Endodermal cell (in vitro differentiated cells): ENCODE results near the gene PTF1A. TPM values are rescaled to one million over a fixed set of nuclear protein-coding genes. Genes with fewer than 3 reads are reported as not detected.
A peak's percentile ranks its signal among the peaks of the same experiment; 100 is the strongest.

Source experiments
- DNase-seq: peaks from one replicate; pipeline ENCODE4 v3.0.0-alpha.2; 2017
- H3K27ac ChIP-seq: 2 replicates; pipeline ENCODE4 v1.5.1; 2013; ENCODE audit warnings: mild to moderate bottlenecking, low read depth, low read length, moderate library complexity
- H3K27me3 ChIP-seq: 2 replicates; pipeline ENCODE4 v1.6.1; 2013; ENCODE audit warnings: mild to moderate bottlenecking, low read length, moderate library complexity; ENCODE audit not compliant: insufficient read depth, control insufficient read depth, poor library complexity, severe bottlenecking
- H3K36me3 ChIP-seq: 2 replicates; pipeline ENCODE4 v1.7.0; 2013; ENCODE audit warnings: mild to moderate bottlenecking, low read length, moderate library complexity; ENCODE audit not compliant: control insufficient read depth, insufficient read depth
- H3K4me1 ChIP-seq: one replicate; pipeline ENCODE4 v1.7.0; 2013; ENCODE audit warnings: low read length; ENCODE audit not compliant: control insufficient read depth, insufficient read depth
- H3K4me3 ChIP-seq: 2 replicates; pipeline ENCODE4 v1.5.1; 2013; ENCODE audit warnings: mild to moderate bottlenecking, low read length, moderate library complexity
- H3K9ac ChIP-seq: 2 replicates; pipeline ENCODE4 v1.6.1; 2013; ENCODE audit warnings: mild to moderate bottlenecking, low read length, moderate library complexity; ENCODE audit not compliant: poor library complexity, severe bottlenecking; ENCODE audit errors: extremely low read depth
- H3K9me3 ChIP-seq: 2 replicates; pipeline ENCODE4 v1.6.1; 2013; ENCODE audit warnings: mild to moderate bottlenecking, low read length, moderate library complexity; ENCODE audit not compliant: control insufficient read depth
- H3K27ac Mint-ChIP-seq: 2 replicates; pipeline ENCODE4 v1.8.0; 2020; ENCODE audit warnings: mixed read lengths
- H3K27me3 Mint-ChIP-seq: 2 replicates; pipeline ENCODE4 v1.8.0; 2021; ENCODE audit warnings: mild to moderate bottlenecking, mixed read lengths; ENCODE audit not compliant: insufficient read depth
- H3K36me3 Mint-ChIP-seq: 2 replicates; pipeline ENCODE4 v1.8.0; 2020; ENCODE audit warnings: low read depth, mixed read lengths
- H3K4me1 Mint-ChIP-seq: 2 replicates; pipeline ENCODE4 v1.8.0; 2020; ENCODE audit warnings: mixed read lengths
- H3K4me3 Mint-ChIP-seq: 2 replicates; pipeline ENCODE4 v1.8.0; 2020; ENCODE audit warnings: mild to moderate bottlenecking, moderate library complexity, mixed read lengths
- H3K9me3 Mint-ChIP-seq: 2 replicates; pipeline ENCODE4 v1.8.0; 2020; ENCODE audit warnings: mild to moderate bottlenecking, mixed read lengths
- WGBS, 2 experiments: methylation state at CpG; one replicate each; pipeline versions ENCODE4 v1.1.5 to v1.1.7; 2013; ENCODE audit warnings: missing lambda C conversion rate in 2 of 2, mixed read lengths in 1 of 2; ENCODE audit not compliant: insufficient coverage in 1 of 2, insufficient read length in 1 of 2; 5-methylcytosine and 5-hydroxymethylcytosine counted together
- total RNA-seq, 2 donors: library from RNA; stranded (reverse); fragmentation: NEBNext Ultra II Directional in 1 of 2; extraction: Animal tissue kit (Norgen Biotek cat#: 25700) in 1 of 2; gene quantifications; 2 replicates in 1 of 2; 3 replicates in 1 of 2; pipeline ENCODE4 v1.2.1, GENCODE V29; 2021
- TF ChIP-seq, protein P1 (sequence below): fragments of 200-600 bp; sonication (generic); conservative IDR thresholded peaks from 2 replicates; pipeline ENCODE4 v1.5.0; 2021; ENCODE audit warnings: antibody characterized with exemption, mild to moderate bottlenecking

The PTF1A gene
- total RNA-seq, 2 donors from 2014 or later, result not detected

DNA sequence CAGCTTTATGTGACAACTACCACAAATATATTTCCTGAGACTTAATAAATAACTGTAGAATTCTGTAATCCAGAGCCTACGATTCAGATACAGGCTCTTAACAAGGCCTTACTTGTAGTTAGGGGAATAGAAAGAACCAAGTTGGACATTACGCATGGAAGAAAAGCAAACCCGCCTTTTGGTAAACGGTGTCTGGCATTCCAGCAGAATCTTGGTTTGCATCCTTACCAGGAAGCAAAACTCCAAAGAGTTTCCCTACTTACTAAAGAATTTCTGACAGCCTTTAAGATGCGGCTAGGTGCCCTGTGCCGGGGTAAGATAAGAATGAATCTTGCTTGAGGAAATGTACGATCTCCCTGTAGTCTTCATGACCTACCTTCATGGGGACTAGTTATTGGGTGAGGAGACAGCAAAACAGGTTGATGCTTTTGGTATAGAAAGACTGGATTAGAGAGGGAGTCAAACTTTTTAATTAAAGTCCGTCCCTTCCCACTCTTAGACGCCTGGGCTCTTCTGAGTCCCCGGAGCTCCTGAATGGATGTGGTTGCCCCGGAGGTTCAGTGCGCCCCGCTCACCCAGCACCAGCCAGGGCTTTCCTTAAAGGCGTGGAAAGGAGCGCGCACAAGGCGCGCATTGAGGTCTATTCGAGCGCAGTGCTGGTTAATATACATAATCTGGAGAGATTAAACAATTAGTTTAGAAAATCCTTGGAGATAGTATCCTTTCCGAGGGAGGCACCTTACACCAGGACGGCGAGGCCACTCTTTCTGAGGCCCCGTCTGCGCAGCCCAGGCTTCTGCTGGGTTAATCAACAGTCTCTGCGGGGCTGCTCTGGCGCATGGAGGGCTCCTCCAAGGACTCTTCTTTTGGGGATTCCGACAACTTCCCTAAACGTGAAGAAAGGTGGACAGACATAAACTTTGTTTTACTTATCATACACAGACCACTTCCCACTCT, 11.5 kb downstream of the PTF1A start:
- Histone ChIP-seq H3K4me1 (no peaks in the 10 kb centered on the region), H3K4me3 (no peak overlapping the region), H3K27me3 (peaks cover 100% of the 10 kb centered on the region), H3K27ac (no peak overlapping the region), H3K9ac (no peak overlapping the region), H3K9me3 (no peaks in the 10 kb centered on the region), H3K36me3 (no peaks in the 10 kb centered on the region)
- peak; percentile 74 for DNase-seq
- Mint-ChIP-seq H3K27me3 (peaks cover 77% of the 10 kb centered on the region), H3K9me3 (no peaks in the 10 kb centered on the region), H3K4me3 (no peak overlapping the region), H3K27ac (no peak overlapping the region), H3K36me3 (no peaks in the 10 kb centered on the region), H3K4me1 (peaks cover 9% of the 10 kb centered on the region)
- TF ChIP-seq, protein P1, sequence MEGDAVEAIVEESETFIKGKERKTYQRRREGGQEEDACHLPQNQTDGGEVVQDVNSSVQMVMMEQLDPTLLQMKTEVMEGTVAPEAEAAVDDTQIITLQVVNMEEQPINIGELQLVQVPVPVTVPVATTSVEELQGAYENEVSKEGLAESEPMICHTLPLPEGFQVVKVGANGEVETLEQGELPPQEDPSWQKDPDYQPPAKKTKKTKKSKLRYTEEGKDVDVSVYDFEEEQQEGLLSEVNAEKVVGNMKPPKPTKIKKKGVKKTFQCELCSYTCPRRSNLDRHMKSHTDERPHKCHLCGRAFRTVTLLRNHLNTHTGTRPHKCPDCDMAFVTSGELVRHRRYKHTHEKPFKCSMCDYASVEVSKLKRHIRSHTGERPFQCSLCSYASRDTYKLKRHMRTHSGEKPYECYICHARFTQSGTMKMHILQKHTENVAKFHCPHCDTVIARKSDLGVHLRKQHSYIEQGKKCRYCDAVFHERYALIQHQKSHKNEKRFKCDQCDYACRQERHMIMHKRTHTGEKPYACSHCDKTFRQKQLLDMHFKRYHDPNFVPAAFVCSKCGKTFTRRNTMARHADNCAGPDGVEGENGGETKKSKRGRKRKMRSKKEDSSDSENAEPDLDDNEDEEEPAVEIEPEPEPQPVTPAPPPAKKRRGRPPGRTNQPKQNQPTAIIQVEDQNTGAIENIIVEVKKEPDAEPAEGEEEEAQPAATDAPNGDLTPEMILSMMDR, result no peak
- 45 to 87% methylated on average over 21 to 29 of the region's 29 CpGs for WGBS, 2 experiments

DNA sequence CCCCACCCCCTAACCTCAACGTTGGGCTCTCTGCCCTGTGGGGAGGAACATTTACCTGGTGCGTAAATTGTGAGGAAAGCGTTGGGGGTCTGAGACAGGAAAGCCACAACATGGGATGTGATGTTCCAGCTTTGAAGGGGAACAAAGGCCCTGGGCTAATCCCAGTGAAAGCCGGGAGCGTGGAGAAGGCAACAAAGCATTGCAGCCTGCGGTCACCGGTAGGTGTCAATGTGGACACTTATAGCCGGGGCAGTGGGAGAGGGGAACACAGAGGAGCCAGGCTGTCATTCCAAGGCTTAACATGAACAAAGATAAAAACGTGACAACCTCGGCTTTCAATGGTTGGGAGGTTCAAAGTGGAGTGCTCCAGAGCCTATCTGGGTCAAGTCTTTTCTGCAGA, 12.7 kb downstream of the PTF1A start:
- peaks cover 100% of the 10 kb centered on the region for H3K27me3 ChIP-seq
- no peak overlapping the region for H3K4me3 Mint-ChIP-seq
- H3K27me3 Mint-ChIP-seq, result peaks cover 75% of the 10 kb centered on the region

GRCh38 chr10:23205972-23206642, 14.0 kb downstream of the PTF1A start:
- Histone ChIP-seq H3K36me3 (no peaks in the 10 kb centered on the region), H3K9ac (no peak overlapping the region), H3K4me1 (no peaks in the 10 kb centered on the region), H3K27me3 (peaks cover 100% of the 10 kb centered on the region), H3K4me3 (no peak overlapping the region), H3K9me3 (no peaks in the 10 kb centered on the region), H3K27ac (peak overlapping the region; percentile 26)
- peaks cover 4% of the 10 kb centered on the region for H3K4me1 Mint-ChIP-seq
- H3K4me3 Mint-ChIP-seq, result no peak overlapping the region
- WGBS, 2 experiments, result 50 to 76% methylated on average over 2 to 3 of the region's 3 CpGs
- no peak overlapping the region for H3K27ac Mint-ChIP-seq
- H3K27me3 Mint-ChIP-seq, result peaks cover 74% of the 10 kb centered on the region
- no peaks in the 10 kb centered on the region for H3K9me3 Mint-ChIP-seq
- H3K36me3 Mint-ChIP-seq, result no peaks in the 10 kb centered on the region
- DNase-seq, result no peak
- TF ChIP-seq, protein P1, result no peak

More for the DNA sequence above, 12.7 kb downstream of the PTF1A start:
- Histone ChIP-seq H3K9me3 (no peaks in the 10 kb centered on the region), H3K36me3 (no peaks in the 10 kb centered on the region), H3K4me1 (no peaks in the 10 kb centered on the region), H3K27ac (peak overlapping the region; percentile 67), H3K9ac (no peak overlapping the region), H3K4me3 (no peak overlapping the region)
- TF ChIP-seq, protein P1, result peak; percentile 60
- H3K4me1 Mint-ChIP-seq, result peaks cover 7% of the 10 kb centered on the region
- peak; percentile 83 for DNase-seq
- 12 to 19% methylated on average over 2 to 10 of the region's 10 CpGs for WGBS, 2 experiments
- H3K9me3 Mint-ChIP-seq, result no peaks in the 10 kb centered on the region
- H3K27ac Mint-ChIP-seq, result no peak overlapping the region
- no peaks in the 10 kb centered on the region for H3K36me3 Mint-ChIP-seq
